HepG2 (cell line): ENCODE measurements around the gene SLC16A6. TPM values are rescaled to one million over a fixed set of nuclear protein-coding genes. Genes with fewer than 3 reads are reported as not detected.
A peak's percentile ranks its signal among the peaks of the same experiment; 100 is the strongest.

Experiments
- BRCA1 ChIP-seq: sonication (generic); formaldehyde crosslinking; IDR thresholded peaks from 2 replicates; pipeline ENCODE4 v1.4.0; 2020; ENCODE audit warnings: missing genetic modification reagents
- E2F2 ChIP-seq: sonication (generic); formaldehyde crosslinking; IDR thresholded peaks from 2 replicates; pipeline ENCODE4 v1.4.0; 2020; ENCODE audit warnings: missing genetic modification reagents, borderline replicate concordance
- HES4 ChIP-seq: sonication (generic); formaldehyde crosslinking; IDR thresholded peaks from 2 replicates; pipeline ENCODE4 v1.9.0; 2021; ENCODE audit warnings: mild to moderate bottlenecking, missing genetic modification reagents, borderline replicate concordance
- MTERF4 ChIP-seq: sonication (generic); formaldehyde crosslinking; IDR thresholded peaks from 2 replicates; pipeline ENCODE4 v1.8.0; 2023; ENCODE audit warnings: mild to moderate bottlenecking, missing genetic modification reagents
- NFIB ChIP-seq: sonication (generic); formaldehyde crosslinking; IDR thresholded peaks from 2 replicates; pipeline ENCODE4 v1.9.0; 2021; ENCODE audit warnings: missing genetic modification reagents, mild to moderate bottlenecking, borderline replicate concordance
- NR2F1 ChIP-seq, 2 experiments: fragments of 450-650 bp in 1 of 2; formaldehyde crosslinking in 1 of 2; IDR thresholded peaks; 2 replicates each; pipeline versions ENCODE4 v1.5.0 to v1.6.1; 2016 to 2020; ENCODE audit warnings: mild to moderate bottlenecking in 1 of 2, missing compliant biosample characterization in 1 of 2, missing genetic modification reagents in 1 of 2, moderate library complexity in 1 of 2
- PPARG ChIP-seq: conservative IDR thresholded peaks from 2 replicates; pipeline ENCODE4 v1.6.1; 2016; ENCODE audit warnings: missing biosample characterization, missing genetic modification reagents
- RBAK ChIP-seq: sonication (generic); formaldehyde crosslinking; IDR thresholded peaks from 2 replicates; pipeline ENCODE4 v1.5.1; 2020; ENCODE audit warnings: mild to moderate bottlenecking, missing genetic modification reagents
- RERE ChIP-seq: IDR thresholded peaks from 2 replicates; pipeline ENCODE4 v1.6.1; 2016; ENCODE audit warnings: low read depth, missing genetic modification reagents, missing compliant biosample characterization
- SNAPC4 ChIP-seq: sonication (generic); formaldehyde crosslinking; IDR thresholded peaks from 2 replicates; pipeline ENCODE4 v1.4.0; 2020; ENCODE audit warnings: mild to moderate bottlenecking, missing genetic modification reagents
- THYN1 ChIP-seq: sonication (generic); formaldehyde crosslinking; IDR thresholded peaks from 2 replicates; pipeline ENCODE4 v1.8.1; 2023; ENCODE audit warnings: low read depth, mild to moderate bottlenecking, moderate library complexity, missing genetic modification reagents, borderline replicate concordance
- ZNF276 ChIP-seq: sonication (generic); formaldehyde crosslinking; IDR thresholded peaks from 2 replicates; pipeline ENCODE4 v1.4.0; 2020; ENCODE audit warnings: mild to moderate bottlenecking, low read depth, missing genetic modification reagents
- ZNF446 ChIP-seq: sonication (generic); formaldehyde crosslinking; IDR thresholded peaks from 2 replicates; pipeline ENCODE4 v1.5.0; 2020; ENCODE audit warnings: mild to moderate bottlenecking, missing genetic modification reagents
- polyA plus RNA-seq, 8 experiments: library from polyadenylated mRNA; depleted of rRNA in 3 of 8; stranded (reverse) in 7 of 8; unstranded in 1 of 8; fragments of >200 nt; fragmentation: Illumina TruSeq in 4 of 8; extraction: Trizol in 4 of 8; gene quantifications; 2 replicates each; pipeline versions ENCODE4 v1.2.1 to v1.2.3, GENCODE V29; 2011 to 2016; ENCODE audit warnings: low read depth in 4 of 8, missing spikeins in 1 of 8, mixed read lengths in 1 of 8; ENCODE audit not compliant: insufficient read depth in 1 of 8
- total RNA-seq, 5 experiments: library from RNA; depleted of rRNA; stranded (reverse); fragments of >200 nt; fragmentation: Illumina TruSeq; extraction: Trizol; gene quantifications; 2 replicates each; pipeline ENCODE4 v1.2.3, GENCODE V29; 2016; ENCODE audit warnings: low read depth in 1 of 5

The SLC16A6 gene
- total and polyA plus RNA-seq, 2 of the 13 experiments (the other 11 are each of a cell fraction or from before 2014, with no cell fraction given) = 1.1 to 44.7 TPM

- TF ChIP-seq ZNF276 (CRISPR knock-in tag) = no peak
- no peak for TF ChIP-seq PPARG (CRISPR knock-in tag)
- no peak for TF ChIP-seq NFIB (CRISPR knock-in tag)
- TF ChIP-seq NR2F1 (CRISPR knock-in tag; IDR thresholded peaks at IDR 0.05) = no peak
- TF ChIP-seq THYN1 (CRISPR knock-in tag) = no peak
- 0 out of 2 replicates have a peak, but pooled peaks have one; percentile 28 for TF ChIP-seq SNAPC4 (CRISPR knock-in tag)
- TF ChIP-seq BRCA1 (CRISPR knock-in tag) = 0 out of 2 replicates have a peak, but pooled peaks have one; percentile 5
- peak; percentile 86; the same call in 1 of the 2 replicates for TF ChIP-seq MTERF4 (CRISPR knock-in tag)
- TF ChIP-seq E2F2 (CRISPR knock-in tag) = 0 out of 2 replicates have a peak, but pooled peaks have one; percentile 66
- peak; percentile 19; the same call in 1 of the 2 replicates for TF ChIP-seq RBAK (CRISPR knock-in tag)
- TF ChIP-seq HES4 (CRISPR knock-in tag) = peak; percentile 21
- TF ChIP-seq ZNF446 = peak; percentile 75; the same call in 1 of the 2 replicates
- 0 out of 2 replicates have a peak, but pooled peaks have one; percentile 5 for TF ChIP-seq RERE (CRISPR knock-in tag)
These were observed 42.6 kb downstream of the SLC16A6 start (continued) for GRCh38 chr17:68248199-68248825.
